B cell (primary cell): Measurements from ENCODE around the gene ARV1. TPM values are rescaled to one million over a fixed set of nuclear protein-coding genes. Genes with fewer than 3 reads are reported as not detected.
A peak's percentile ranks its signal among the peaks of the same experiment; 100 is the strongest.

Experiments used
- ATAC-seq: fragments of 200-7000 bp; cut with Tn5 transposase; one replicate; pipeline ENCODE4 v1.10.0; 2021; ENCODE audit warnings: low read depth, mild to moderate bottlenecking, moderate number of reproducible peaks, moderate library complexity
- CTCF ChIA-PET: fragments of 350-600 bp; sonication (Branson Sonifier 250); formaldehyde crosslinking; loops from one replicate; lab custom pipeline; 2021; ENCODE audit warnings: antibody characterized with exemption, inconsistent platforms; lab: Charles Lee
- POLR2A ChIA-PET: fragments of 350-600 bp; sonication (Branson Sonifier 250); formaldehyde crosslinking; loops from one replicate; lab custom pipeline; 2021; ENCODE audit warnings: antibody characterized with exemption; lab: Charles Lee
- DNase-seq: peaks from one replicate; pipeline ENCODE4 v3.0.0; 2013
- H2AFZ ChIP-seq: 2 replicates; pipeline ENCODE4 v1.6.1; 2012; ENCODE audit warnings: mild to moderate bottlenecking, low read depth, low read length; ENCODE audit not compliant: insufficient read depth, poor library complexity, severe bottlenecking
- H3K27ac ChIP-seq, 2 donors: 1 replicate in 1 of 2; 2 replicates in 1 of 2; pipeline ENCODE4 v1.5.1; 2012 to 2013; ENCODE audit warnings: low read length in 2 of 2, mild to moderate bottlenecking in 2 of 2, moderate library complexity in 1 of 2
- H3K27me3 ChIP-seq, 4 experiments: fragments of 200-600 bp in 1 of 4; sonication (generic) in 1 of 4; replicated peaks in 1 of 4; 1 replicate in 2 of 4; 2 replicates in 2 of 4; pipeline versions ENCODE4 v1.6.1 to v1.7.0; 2013 to 2016; ENCODE audit warnings: low read length in 3 of 4, mild to moderate bottlenecking in 2 of 4, mixed read lengths in 1 of 4, moderate library complexity in 1 of 4; ENCODE audit not compliant: insufficient read depth in 4 of 4, control insufficient read depth in 3 of 4; ENCODE audit errors: control extremely low read depth in 1 of 4
- H3K36me3 ChIP-seq, 2 experiments: replicated peaks in 1 of 2; 1 replicate in 1 of 2; 2 replicates in 1 of 2; pipeline versions ENCODE4 v1.6.1 to v1.7.1; 2013; ENCODE audit warnings: low read length in 1 of 2; ENCODE audit not compliant: insufficient read depth in 2 of 2, control insufficient read depth in 1 of 2; ENCODE audit errors: control extremely low read depth in 1 of 2, extremely low read depth in 1 of 2
- H3K4me1 ChIP-seq, 2 donors: fragments of 200-600 bp in 1 of 2; sonication (generic) in 1 of 2; 1 replicate in 1 of 2; 2 replicates in 1 of 2; pipeline versions ENCODE4 v1.5.1 to v1.6.1; 2013 to 2017; ENCODE audit warnings: low read length in 2 of 2; ENCODE audit not compliant: control insufficient read depth in 2 of 2, insufficient read depth in 2 of 2
- H3K4me2 ChIP-seq: replicated peaks from 2 replicates; pipeline ENCODE3; 2012; ENCODE audit warnings: mild to moderate bottlenecking, low read depth, low read length; ENCODE audit not compliant: poor library complexity, severe bottlenecking
- H3K4me3 ChIP-seq, 5 experiments: fragments of 200-600 bp in 1 of 5; sonication (generic) in 1 of 5; 1 replicate in 3 of 5; 2 replicates in 2 of 5; pipeline versions ENCODE4 v1.5.1 to v1.7.0; 2011 to 2016; ENCODE audit warnings: low read length in 4 of 5, mild to moderate bottlenecking in 4 of 5, low read depth in 2 of 5, control low read depth in 1 of 5, moderate library complexity in 1 of 5; ENCODE audit not compliant: insufficient read depth in 1 of 5; ENCODE audit errors: control extremely low read depth in 1 of 5, extremely low read depth in 1 of 5
- H3K79me2 ChIP-seq: fragments of 200-600 bp; sonication (generic); one replicate; pipeline ENCODE4 v1.6.0; 2016; ENCODE audit warnings: low read length; ENCODE audit not compliant: control insufficient read depth, insufficient read depth
- H3K9ac ChIP-seq: fragments of 200-600 bp; sonication (generic); 2 replicates; pipeline ENCODE4 v1.6.1; 2017; ENCODE audit warnings: mild to moderate bottlenecking, low read length, moderate library complexity
- H3K9me3 ChIP-seq, 3 donors: one replicate each; pipeline versions ENCODE4 v1.6.1 to v1.7.1; 2013; ENCODE audit warnings: low read length in 2 of 3; ENCODE audit not compliant: control insufficient read depth in 2 of 3, insufficient read depth in 1 of 3; ENCODE audit errors: control extremely low read depth in 1 of 3
- H4K20me1 ChIP-seq: 2 replicates; pipeline ENCODE4 v1.6.0; 2012; ENCODE audit warnings: mild to moderate bottlenecking, low read length; ENCODE audit not compliant: insufficient read depth, control insufficient read depth, poor library complexity, severe bottlenecking
- H3K27ac Mint-ChIP-seq: one replicate; pipeline ENCODE4 v1.8.0; 2021; ENCODE audit warnings: mixed read lengths
- H3K27me3 Mint-ChIP-seq: one replicate; pipeline ENCODE4 v1.8.0; 2021; ENCODE audit warnings: mixed read lengths
- H3K4me1 Mint-ChIP-seq: one replicate; pipeline ENCODE4 v1.8.0; 2021; ENCODE audit warnings: mixed read lengths
- H3K4me3 Mint-ChIP-seq: one replicate; pipeline ENCODE4 v1.8.0; 2021; ENCODE audit warnings: mixed read lengths
- H3K9me3 Mint-ChIP-seq: one replicate; pipeline ENCODE4 v1.8.0; 2022; ENCODE audit warnings: mixed read lengths; ENCODE audit not compliant: insufficient read depth
- CTCF ChIP-seq: fragments of 200-600 bp; IDR thresholded peaks from one replicate; pipeline ENCODE4 v1.8.0; 2022; ENCODE audit warnings: antibody characterized with exemption, mild to moderate bottlenecking
- EZH2 ChIP-seq: IDR thresholded peaks from 2 replicates; pipeline ENCODE4 v1.6.1; 2012; ENCODE audit warnings: borderline replicate concordance, low read depth, mild to moderate bottlenecking, moderate library complexity, low read length; ENCODE audit not compliant: insufficient read depth, poor library complexity, severe bottlenecking
- WGBS: methylation state at CpG from one replicate; pipeline ENCODE4 v1.1.5; 2013; ENCODE audit warnings: missing lambda C conversion rate; ENCODE audit not compliant: insufficient coverage; 5-methylcytosine and 5-hydroxymethylcytosine counted together
- intact Hi-C: fragments of 100-400 bp; cut with micrococcal nuclease; formaldehyde crosslinking; loops from one replicate; pipeline ENCODE4 v1.10.0; 2022
- polyA plus RNA-seq: library from polyadenylated mRNA; depleted of rRNA; stranded (reverse); fragments of >200 nt; gene quantifications from 2 replicates; pipeline ENCODE4 v1.2.3, GENCODE V29; 2012
- total RNA-seq, 2 donors: library from RNA; stranded (reverse); fragments of 120-200 nt in 1 of 2; gene quantifications; 1 replicate in 1 of 2; 2 replicates in 1 of 2; pipeline versions ENCODE4 v1.2.3 to v1.2.4, GENCODE V29; 2013 to 2022

The ARV1 gene
- total and polyA plus RNA-seq, 2 donors (not counting 1 experiment from before 2014, with no cell fraction given), result 10.7 to 11.6 TPM

GRCh38 chr1:231040800-231041718, 62.2 kb downstream of the ARV1 start:
- peaks cover 13% of the 10 kb centered on the region for H3K4me1 Mint-ChIP-seq
- Histone ChIP-seq H2AFZ (peak overlapping the region; percentile 98), H3K27me3 (peaks cover 0 to 11% (median 3%) of the 10 kb centered on the region in 4 experiments), H3K4me3 (peak overlapping the region in 4 of 5 experiments; percentile 58 to 85 (median 75)), H3K79me2 (peaks cover 5% of the 10 kb centered on the region), H3K4me2 (peak overlapping the region; percentile 99), H3K27ac (no peak overlapping the region), H3K4me1 (peaks cover 13% of the 10 kb centered on the region in 2 donors), H3K9ac (peak overlapping the region; percentile 77), H4K20me1 (no peaks in the 10 kb centered on the region), H3K9me3 (peaks cover 0 to 7% (median 4%) of the 10 kb centered on the region in 3 donors), H3K36me3 (no peaks in the 10 kb centered on the region)
- ATAC-seq, result peak; percentile 3
- no peak for DNase-seq
- peak overlapping the region; percentile 48 for H3K27ac Mint-ChIP-seq
- CTCF ChIA-PET, result no interaction called here
- WGBS, result 14% methylated on average over 28 of the region's 37 CpGs
- peaks cover 11% of the 10 kb centered on the region for H3K9me3 Mint-ChIP-seq
- intact Hi-C loops, result loop anchor here (1.0 to 5.0 kb wide), 4 partner anchors 62 to 399 kb away; partner anchors contain the start of genes ARV1, C1orf198 and COG2
- peaks cover 9% of the 10 kb centered on the region for H3K27me3 Mint-ChIP-seq
- POLR2A ChIA-PET, result interaction anchor here (0.6 to 0.7 kb wide), 3 partner anchors 169 to 1168 kb away, joined by 3 to 9 read pairs (median 4); no protein-coding TSS in a partner anchor
- TF ChIP-seq EZH2 (no peak), CTCF (no peak)
- H3K4me3 Mint-ChIP-seq, result peak overlapping the region; percentile 86
